Posterior vena cava (tissue), 2 donors: Measurements from ENCODE around the gene TMEM63A. TPM values are rescaled to one million over a fixed set of nuclear protein-coding genes. Genes with fewer than 3 reads are reported as not detected.
A peak's percentile ranks its signal among the peaks of the same experiment; 100 is the strongest.
"Not testable (repeated sequence)": the region's sequence is repeated elsewhere in the genome, so short reads cannot be mapped to it uniquely, and the experiment has no call there.

Experiments
- DNase-seq: peaks from one replicate; pipeline ENCODE4 v3.0.0-alpha.2; 2020; ENCODE audit warnings: low spot score
- intact Hi-C, 2 donors: fragments of 100-400 bp; cut with DNase I; formaldehyde crosslinking; loops; one replicate each; pipeline versions ENCODE4 v1.14.1 to v1.14.2; 2022 to 2023
- total RNA-seq, 2 donors: library from RNA; stranded (reverse); fragmentation: NEBNext Ultra II Directional; extraction: Animal tissue kit (Norgen Biotek cat#: 25700); gene quantifications; one replicate each; pipeline ENCODE4 v1.2.1, GENCODE V29; 2021
- donor health status: DM: yes; HTN: yes; CAD: no.
- donor health status: DM: yes; HTN: yes; CAD: no.

Gene TMEM63A
- total RNA-seq, 2 donors from 2014 or later, result 58.7 to 65.0 TPM

DNA sequence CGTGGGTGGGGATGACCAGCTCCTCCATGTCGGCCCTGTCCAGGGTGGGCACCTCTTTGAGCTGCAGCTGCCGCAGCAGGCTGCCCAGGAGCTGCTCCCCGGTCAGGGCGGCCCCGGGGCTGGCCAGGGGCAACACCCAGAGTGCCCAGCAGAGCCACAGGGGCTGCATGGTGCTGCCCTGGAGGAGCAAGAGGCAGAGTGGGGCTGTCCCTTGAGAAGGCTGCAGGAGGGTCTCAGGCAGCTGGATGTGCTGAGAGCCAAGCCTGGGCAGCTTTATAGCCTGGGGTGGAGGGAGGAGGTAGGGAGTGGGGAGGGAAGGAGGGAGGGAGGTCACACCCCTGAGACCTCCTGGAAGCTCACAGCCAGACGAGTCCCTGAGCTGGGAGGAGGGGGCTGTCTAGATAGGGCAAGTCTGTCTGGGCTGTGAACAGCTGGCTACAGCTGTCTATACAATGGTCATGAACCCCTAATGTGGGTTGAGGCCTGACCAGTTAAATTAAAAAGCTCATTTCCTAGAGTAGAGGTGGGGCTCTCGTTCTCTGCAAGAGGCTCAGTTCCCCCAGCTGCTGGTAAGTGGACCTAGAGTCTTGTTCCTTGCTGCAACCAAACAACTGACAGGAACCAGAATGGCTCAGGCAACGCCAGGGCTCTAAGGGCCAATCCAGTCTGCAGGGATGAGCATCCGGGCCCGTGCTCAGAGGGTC is 6.9 kb upstream of the TMEM63A start, which contains the start of gene LEFTY1:
Gene LEFTY1 (minus strand): TSS at position 249 of the 704 bp plus-strand sequence. CDS start 80 bp downstream, at position 169.
- DNase-seq, result no peak
- intact Hi-C loops, result no loop called here

GRCh38 chr1:225888289-225888897 is 6.2 kb upstream of the TMEM63A start:
- intact Hi-C loops, result no loop called here
- no peak for DNase-seq

DNA sequence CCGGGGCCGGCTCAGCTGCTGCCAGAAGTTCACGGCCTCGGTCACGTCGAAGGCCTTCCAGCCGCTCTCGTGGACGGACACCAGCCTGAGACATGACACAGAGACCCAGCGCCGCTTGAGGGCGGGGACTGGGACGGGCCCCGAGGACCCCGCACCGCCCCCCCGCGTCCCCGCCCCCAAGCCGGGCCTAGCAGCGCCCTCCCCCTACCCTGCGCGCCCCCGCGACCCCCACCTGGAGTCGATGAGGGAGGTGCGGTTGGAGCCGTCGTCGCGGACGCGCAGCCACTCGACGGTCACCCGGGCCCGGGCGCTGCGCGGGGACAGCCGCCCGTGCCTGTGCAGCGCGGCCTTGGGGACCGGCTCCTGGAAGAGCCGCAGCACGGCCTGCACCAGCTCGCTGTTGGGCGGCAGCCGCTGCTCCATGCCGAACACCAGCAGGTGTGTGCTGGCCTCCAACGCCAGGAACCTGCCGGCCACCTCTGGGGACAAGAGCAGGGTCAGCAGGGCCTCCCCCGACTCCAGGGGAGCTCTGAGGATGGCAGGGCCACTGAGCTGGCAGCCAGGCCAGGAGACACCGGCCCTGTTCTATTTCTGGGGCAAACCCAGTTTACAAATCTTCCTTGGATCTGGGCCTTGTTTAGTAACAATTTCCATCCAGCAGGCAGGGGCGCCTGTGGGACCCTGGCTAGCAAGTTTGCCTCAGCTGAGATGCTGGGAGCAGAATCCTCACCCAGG is 5.5 kb upstream of the TMEM63A start:
- DNase-seq, intact Hi-C loops: not testable (repeated sequence)

GRCh38 chr1:225887030-225887314 is 4.8 kb upstream of the TMEM63A start:
- intact Hi-C loops, result no loop called here
- DNase-seq, result no peak

DNA sequence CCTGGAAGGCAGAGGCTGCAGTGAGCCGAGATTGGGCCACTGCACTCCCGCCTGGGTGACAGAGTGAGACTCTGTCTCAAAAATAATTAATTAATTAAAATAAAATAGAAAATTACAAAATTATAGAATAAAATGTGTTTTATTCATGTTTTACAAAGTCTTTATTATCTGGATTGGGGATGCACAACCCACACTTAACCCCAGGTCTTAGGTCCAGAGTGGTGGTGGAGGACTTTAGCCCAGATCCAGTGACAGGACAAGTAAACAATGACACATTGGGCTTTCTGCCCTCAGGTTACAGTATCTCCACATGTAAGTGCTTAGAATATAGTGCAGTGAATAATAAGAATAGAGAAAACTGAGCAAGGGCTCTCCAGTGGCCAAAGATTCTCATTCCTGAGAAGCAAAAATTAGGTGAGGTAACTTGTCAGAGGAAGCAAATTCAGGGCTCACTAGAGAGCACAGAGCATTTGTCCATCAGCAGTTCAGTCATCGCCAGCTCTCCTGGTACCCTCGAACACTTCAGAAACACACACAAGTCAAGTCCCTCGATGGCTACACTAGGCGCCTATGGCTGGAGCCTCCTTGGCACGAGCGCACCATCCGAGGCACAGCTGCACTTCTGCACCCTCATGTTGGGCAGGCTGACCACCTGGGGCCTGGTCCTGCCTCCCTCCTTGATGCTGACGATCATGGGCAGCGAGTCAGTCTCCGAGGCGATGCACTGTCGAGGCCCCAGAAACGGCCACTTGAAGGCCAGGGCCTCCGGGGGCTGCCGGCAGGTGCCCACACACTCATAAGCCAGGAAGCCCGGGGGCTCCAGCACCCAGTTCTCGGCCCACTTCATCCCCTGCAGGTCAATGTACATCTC is 4.2 kb upstream of the TMEM63A start:
- intact Hi-C loops, result no loop called here
- no peak for DNase-seq

- no peak for DNase-seq
- intact Hi-C loops, result no loop called here
These were observed 3.2 kb upstream of the TMEM63A start for GRCh38 chr1:225885336-225885735.

- intact Hi-C loops, result no loop called here
- DNase-seq, result no peak
These were observed 1.6 kb upstream of the TMEM63A start for GRCh38 chr1:225883616-225884265.

GRCh38 chr1:225882694-225883615 is 775 bp upstream of the TMEM63A start:
- intact Hi-C loops, result no loop called here
- peak; percentile 83 for DNase-seq

GRCh38 chr1:225881081-225881958 is 860 bp downstream of the TMEM63A start:
- intact Hi-C loops, result no loop called here
- peak; percentile 84 for DNase-seq

- intact Hi-C loops, result no loop called here
- DNase-seq, result no peak
These were observed 1.5 kb downstream of the TMEM63A start for GRCh38 chr1:225880636-225881035.

- no peak for DNase-seq
- intact Hi-C loops, result no loop called here
These were observed 2.0 kb downstream of the TMEM63A start for GRCh38 chr1:225880222-225880588.

- intact Hi-C loops, result loop anchor here in 1 of 2 donors (5.0 kb wide), 1 partner anchor 1427 kb away; no protein-coding TSS in a partner anchor
- DNase-seq, result no peak
These were observed 2.5 kb downstream of the TMEM63A start for GRCh38 chr1:225879521-225880221.

DNA sequence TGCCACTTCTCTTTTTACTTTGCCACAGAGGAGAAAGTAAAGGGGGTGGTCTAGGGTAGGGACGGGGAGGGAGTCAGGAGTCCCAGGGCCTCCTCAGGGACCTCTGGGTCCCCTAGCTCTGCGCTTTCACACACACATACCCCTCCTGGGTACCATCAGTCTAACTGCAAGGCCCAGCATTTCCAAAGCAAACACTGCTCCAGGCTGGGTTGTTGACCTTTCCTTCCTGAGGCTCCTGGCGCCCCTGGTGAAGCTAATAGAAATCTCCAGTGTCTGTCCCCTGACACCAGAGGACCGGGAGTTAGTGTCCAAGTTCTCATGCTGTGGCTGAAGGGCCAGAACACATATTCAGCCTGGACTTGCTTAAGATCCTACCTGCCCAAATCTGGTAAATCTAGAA is 3.9 kb downstream of the TMEM63A start:
- intact Hi-C loops, result loop anchor here in 1 of 2 donors (5.0 kb wide), 1 partner anchor 1426 kb away; no protein-coding TSS in a partner anchor
- no peak for DNase-seq

GRCh38 chr1:225877580-225877979 is 4.6 kb downstream of the TMEM63A start:
- DNase-seq, result peak; percentile 84
- intact Hi-C loops, result loop anchor here in 1 of 2 donors (5.0 kb wide), 1 partner anchor 1425 kb away; no protein-coding TSS in a partner anchor

DNA sequence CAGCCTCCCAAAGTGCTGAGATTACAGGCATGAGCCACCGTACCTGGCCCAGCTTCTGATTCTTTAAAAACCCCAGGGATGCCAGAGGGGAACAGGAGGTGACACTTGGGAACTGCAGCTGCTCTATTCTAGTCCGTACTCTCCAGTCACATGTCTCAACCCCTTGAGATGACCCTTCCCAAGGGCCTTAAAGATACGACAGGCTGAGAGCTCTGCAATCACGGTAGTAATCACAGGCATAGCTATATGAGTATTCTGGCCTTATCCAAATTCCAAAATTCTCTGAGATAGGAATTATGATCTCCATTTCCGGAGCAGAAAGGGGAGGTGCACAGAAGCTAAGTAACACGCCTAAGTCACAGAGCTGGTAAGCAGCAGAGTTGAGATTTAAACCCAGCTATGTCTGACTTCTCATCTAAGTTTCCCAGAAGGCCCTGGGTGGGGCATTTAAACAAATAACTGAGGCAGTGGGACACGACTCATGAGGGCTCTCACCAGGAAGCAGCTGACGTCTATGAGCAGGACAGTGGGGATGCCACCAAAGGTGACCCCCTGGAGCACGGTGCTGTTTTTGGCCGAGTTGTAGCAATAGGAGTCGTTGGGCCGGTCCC is 5.2 kb downstream of the TMEM63A start:
- intact Hi-C loops, result loop anchor here in 1 of 2 donors (5.0 kb wide), 1 partner anchor 1425 kb away; no protein-coding TSS in a partner anchor
- no peak for DNase-seq
